GM21825 (cell line): ENCODE data around the gene NUP43.
"Not testable (repeated sequence)": the region's sequence is repeated elsewhere in the genome, so short reads cannot be mapped to it uniquely, and the experiment has no call there.

Experiments
- ATAC-seq: cut with Tn5 transposase; IDR thresholded peaks from one replicate; pipeline ENCODE4 v1.9.1; 2021; ENCODE audit warnings: mild to moderate bottlenecking, moderate library complexity; ENCODE audit not compliant: unreplicated experiment

The NUP43 gene

GRCh38 chr6:149746147-149746946 lies at the start of gene NUP43:
Gene NUP43 (minus strand): TSS chr6:149746529. CDS start chr6:149746495, 34 bp downstream.
- peak; percentile 56 for ATAC-seq

GRCh38 chr6:149783551-149783950 lies 37.2 kb upstream of the NUP43 start:
- ATAC-seq = no peak

GRCh38 chr6:149782337-149782736 lies 36.0 kb upstream of the NUP43 start:
- no peak for ATAC-seq

- no peak for ATAC-seq
Observed at GRCh38 chr6:149781715-149782114, 35.4 kb upstream of the NUP43 start.

- no peak for ATAC-seq
Observed at GRCh38 chr6:149779644-149779963, 33.3 kb upstream of the NUP43 start.

GRCh38 chr6:149777624-149778023 lies 31.3 kb upstream of the NUP43 start:
- ATAC-seq = no peak

- ATAC-seq = no peak
Observed at GRCh38 chr6:149771925-149772324, 25.6 kb upstream of the NUP43 start.

- no peak for ATAC-seq
Observed at GRCh38 chr6:149771185-149771584, 24.9 kb upstream of the NUP43 start.

GRCh38 chr6:149769676-149770075 lies 23.3 kb upstream of the NUP43 start:
- no peak for ATAC-seq

GRCh38 chr6:149766156-149766769 lies 19.9 kb upstream of the NUP43 start:
- no peak for ATAC-seq

- ATAC-seq = no peak
Observed at GRCh38 chr6:149763866-149764265, 17.5 kb upstream of the NUP43 start.

- ATAC-seq = peak; percentile 98
Observed at GRCh38 chr6:149761438-149761837, 15.1 kb upstream of the NUP43 start.

- no peak for ATAC-seq
Observed at GRCh38 chr6:149756261-149756636, 9.9 kb upstream of the NUP43 start.

- peak; percentile 72 for ATAC-seq
Observed at GRCh38 chr6:149755300-149756260, 9.3 kb upstream of the NUP43 start.

GRCh38 chr6:149754548-149754947 lies 8.2 kb upstream of the NUP43 start:
- ATAC-seq = no peak

GRCh38 chr6:149753374-149753637 lies 7.0 kb upstream of the NUP43 start:
- not testable (repeated sequence) for ATAC-seq

GRCh38 chr6:149752600-149753373 lies 6.5 kb upstream of the NUP43 start:
- ATAC-seq = no peak

- ATAC-seq = not testable (repeated sequence)
Observed at GRCh38 chr6:149751920-149752319, 5.6 kb upstream of the NUP43 start.

GRCh38 chr6:149751239-149751638 lies 4.9 kb upstream of the NUP43 start:
- ATAC-seq = no peak

GRCh38 chr6:149750136-149750609 lies 3.8 kb upstream of the NUP43 start:
- peak; percentile 39 for ATAC-seq
